ENCODE measurements around the gene SMARCC2. TPM values are rescaled to one million over a fixed set of nuclear protein-coding genes. Genes with fewer than 3 reads are reported as not detected.

SMARCC2 gene
- total and polyA plus RNA-seq, 9 of the 15 experiments (the other 6 are each of a cell fraction or from before 2014, with no cell fraction given): 11.9 to 86.0 (median 36.6) TPM

DNA sequence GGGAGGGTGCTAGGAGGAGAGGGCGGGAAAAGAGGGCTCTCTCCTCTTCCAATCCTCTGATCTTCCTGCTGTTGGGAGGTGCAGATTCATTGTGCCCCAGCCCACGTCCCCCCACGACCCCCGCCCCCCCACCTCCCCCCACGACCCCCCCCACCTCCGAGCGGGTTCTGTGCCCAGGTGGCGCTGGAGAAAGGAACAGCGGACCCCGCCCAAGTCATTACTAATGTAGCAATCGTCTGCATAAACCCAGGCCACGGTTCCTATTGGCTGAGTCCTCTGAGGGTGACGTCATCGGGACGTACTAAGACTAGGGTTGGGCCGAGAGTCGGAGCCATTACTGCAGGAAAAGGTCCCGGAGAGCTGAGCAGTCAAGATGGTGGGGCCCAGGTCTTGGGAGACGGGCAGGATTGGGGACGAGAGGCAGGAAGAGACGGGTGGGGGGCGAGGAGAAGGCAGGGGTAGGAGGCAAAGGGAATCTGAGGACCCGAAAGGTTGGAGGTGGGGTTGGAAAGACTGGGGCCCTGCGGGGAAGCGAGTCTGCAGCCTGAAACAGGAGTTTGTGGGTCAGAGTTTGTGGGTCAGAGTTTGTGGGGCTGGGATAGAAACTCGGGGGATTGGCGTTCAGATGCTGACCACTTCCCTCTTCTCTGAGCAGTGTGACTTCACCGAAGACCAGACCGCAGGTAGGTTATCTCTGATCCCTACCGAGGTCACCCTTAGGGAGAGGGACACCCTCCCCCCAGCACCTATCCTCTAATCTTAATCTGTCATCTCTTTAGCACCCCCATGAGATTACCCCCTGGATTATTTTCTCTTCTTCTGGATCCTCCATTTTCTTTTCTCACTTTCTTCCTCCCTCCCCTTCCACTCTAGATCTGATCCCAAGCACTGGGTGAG, 31.0 kb downstream of the SMARCC2 start, which contains the start of gene MYL6 (continued):
- TF ChIP-seq HMBOX1 (IDR thresholded peaks at IDR 0.05) (peak; percentile 64), RBM25 (IDR thresholded peaks at IDR 0.05; ENCODE audit: low read depth, low read length, severe bottlenecking) (no peak), ARID3A (IDR thresholded peaks at IDR 0.05; ENCODE audit: borderline replicate concordance, low read depth, low read length) (no peak), FOXK1 (CRISPR knock-in tag; IDR thresholded peaks at IDR 0.05; ENCODE audit: borderline replicate concordance) (peak; percentile 80; the same call in 1 of the 2 replicates), ZBTB7A (IDR thresholded peaks at IDR 0.05; ENCODE audit: borderline replicate concordance, control insufficient read depth, low read depth, low read length) (peak; percentile 83), NR2C2 (CRISPR knock-in tag; IDR thresholded peaks at IDR 0.05) (0 out of 2 replicates have a peak, but pooled peaks have one; percentile 59), NR2C2 (tag; IDR thresholded peaks at IDR 0.05) (peak; percentile 97), PHB (CRISPR knock-in tag; IDR thresholded peaks at IDR 0.05) (peak; percentile 93), THAP7 (CRISPR knock-in tag; IDR thresholded peaks at IDR 0.05) (peak; percentile 72; the same call in 1 of the 2 replicates), ZFP36 (IDR thresholded peaks at IDR 0.05; ENCODE audit: low read depth, low read length, partially characterized antibody) (no peak), KHSRP (IDR thresholded peaks at IDR 0.05) (peak; percentile 73), SP1 (CRISPR knock-in tag; IDR thresholded peaks at IDR 0.05) (peak; percentile 19; the same call in 1 of the 2 replicates), NBN (IDR thresholded peaks at IDR 0.05; ENCODE audit: low read depth) (peak; percentile 95), SMARCE1 (IDR thresholded peaks at IDR 0.05) (peak; percentile 80)
- TF ChIP-seq, protein P1, sequence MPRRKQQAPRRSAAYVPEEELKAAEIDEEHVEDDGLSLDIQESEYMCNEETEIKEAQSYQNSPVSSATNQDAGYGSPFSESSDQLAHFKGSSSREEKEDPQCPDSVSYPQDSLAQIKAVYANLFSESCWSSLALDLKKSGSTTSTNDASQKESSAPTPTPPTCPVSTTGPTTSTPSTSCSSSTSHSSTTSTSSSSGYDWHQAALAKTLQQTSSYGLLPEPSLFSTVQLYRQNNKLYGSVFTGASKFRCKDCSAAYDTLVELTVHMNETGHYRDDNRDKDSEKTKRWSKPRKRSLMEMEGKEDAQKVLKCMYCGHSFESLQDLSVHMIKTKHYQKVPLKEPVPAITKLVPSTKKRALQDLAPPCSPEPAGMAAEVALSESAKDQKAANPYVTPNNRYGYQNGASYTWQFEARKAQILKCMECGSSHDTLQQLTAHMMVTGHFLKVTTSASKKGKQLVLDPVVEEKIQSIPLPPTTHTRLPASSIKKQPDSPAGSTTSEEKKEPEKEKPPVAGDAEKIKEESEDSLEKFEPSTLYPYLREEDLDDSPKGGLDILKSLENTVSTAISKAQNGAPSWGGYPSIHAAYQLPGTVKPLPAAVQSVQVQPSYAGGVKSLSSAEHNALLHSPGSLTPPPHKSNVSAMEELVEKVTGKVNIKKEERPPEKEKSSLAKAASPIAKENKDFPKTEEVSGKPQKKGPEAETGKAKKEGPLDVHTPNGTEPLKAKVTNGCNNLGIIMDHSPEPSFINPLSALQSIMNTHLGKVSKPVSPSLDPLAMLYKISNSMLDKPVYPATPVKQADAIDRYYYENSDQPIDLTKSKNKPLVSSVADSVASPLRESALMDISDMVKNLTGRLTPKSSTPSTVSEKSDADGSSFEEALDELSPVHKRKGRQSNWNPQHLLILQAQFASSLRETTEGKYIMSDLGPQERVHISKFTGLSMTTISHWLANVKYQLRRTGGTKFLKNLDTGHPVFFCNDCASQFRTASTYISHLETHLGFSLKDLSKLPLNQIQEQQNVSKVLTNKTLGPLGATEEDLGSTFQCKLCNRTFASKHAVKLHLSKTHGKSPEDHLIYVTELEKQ (CRISPR knock-in tag; IDR thresholded peaks at IDR 0.05): 0 out of 2 replicates have a peak, but pooled peaks have one; percentile 11

All from K562 (cell line).